KOPT-K1 (cell line): ENCODE measurements around the gene OSBPL6.

ENCODE experiments used
- H3K27ac ChIP-seq: fragments of 200-600 bp; sonication (generic); 2 replicates; pipeline ENCODE4 v1.5.1; 2016; ENCODE audit warnings: antibody characterized with exemption, mild to moderate bottlenecking, low read depth, low read length; ENCODE audit not compliant: poor library complexity, severe bottlenecking
- H3K36me3 ChIP-seq: fragments of 200-600 bp; sonication (generic); 2 replicates; pipeline ENCODE4 v1.5.1; 2017; ENCODE audit warnings: antibody characterized with exemption, mild to moderate bottlenecking, low read length, moderate library complexity; ENCODE audit not compliant: insufficient read depth
- H3K9me3 ChIP-seq: fragments of 200-600 bp; sonication (generic); 2 replicates; pipeline ENCODE4 v1.5.1; 2017; ENCODE audit warnings: antibody characterized with exemption, low read length, mild to moderate bottlenecking; ENCODE audit not compliant: insufficient read depth, poor library complexity, severe bottlenecking

Gene OSBPL6

DNA sequence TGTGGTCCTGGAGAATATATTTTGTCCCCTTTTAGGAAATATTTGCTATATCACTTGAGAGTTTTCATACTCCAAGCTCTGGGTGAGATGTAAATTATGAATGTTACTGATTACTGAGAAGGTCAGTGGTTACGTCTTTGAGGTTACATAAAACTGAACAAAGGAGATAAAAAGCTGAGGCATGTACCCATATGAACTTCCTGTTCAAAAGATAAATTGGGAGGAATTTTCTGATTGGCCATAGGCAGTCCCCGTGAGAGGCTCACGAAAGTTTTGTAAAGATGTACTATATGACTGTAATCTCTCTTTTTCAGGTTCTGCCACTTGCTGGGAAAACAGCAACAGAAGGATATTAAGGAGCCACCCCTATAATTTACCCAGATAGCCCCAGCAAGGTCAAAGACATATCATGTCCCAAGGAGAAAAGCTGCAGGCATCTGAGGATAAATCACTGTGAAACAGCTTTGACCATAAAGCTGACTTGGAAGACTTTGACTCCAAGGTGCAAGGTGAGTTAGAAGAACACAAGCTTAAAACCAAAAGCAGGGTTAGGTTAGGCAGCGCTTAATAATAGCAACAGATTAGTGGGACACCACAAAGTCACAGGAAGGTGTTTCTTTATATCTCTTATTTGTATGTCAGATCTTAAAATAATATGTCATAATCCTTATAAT lies 90.4 kb downstream of the OSBPL6 start:
- Histone ChIP-seq H3K27ac (no peak overlapping the region), H3K9me3 (no peaks in the 10 kb centered on the region), H3K36me3 (no peaks in the 10 kb centered on the region)

DNA sequence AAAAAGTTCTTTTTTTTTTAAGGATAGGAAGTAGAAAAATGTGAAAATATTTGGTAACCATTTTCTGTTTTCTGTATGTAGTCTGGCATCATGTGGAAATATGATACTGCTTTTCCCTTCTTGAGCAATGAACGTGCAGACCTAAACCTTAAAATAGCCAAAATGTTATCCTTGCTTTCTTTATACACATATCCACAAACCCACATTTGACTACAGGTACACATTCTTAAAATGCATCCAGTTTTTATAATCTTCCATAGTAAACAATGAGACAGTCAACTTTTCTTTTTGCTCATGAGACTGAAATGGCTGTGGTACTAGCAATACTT lies 90.9 kb downstream of the OSBPL6 start:
- H3K27ac ChIP-seq, result no peak overlapping the region
- no peaks in the 10 kb centered on the region for H3K36me3 ChIP-seq
- H3K9me3 ChIP-seq, result no peaks in the 10 kb centered on the region

- Histone ChIP-seq H3K36me3 (no peaks in the 10 kb centered on the region), H3K9me3 (no peaks in the 10 kb centered on the region), H3K27ac (no peak overlapping the region)
Observed at GRCh38 chr2:178286636-178287035, 92.3 kb downstream of the OSBPL6 start.

DNA sequence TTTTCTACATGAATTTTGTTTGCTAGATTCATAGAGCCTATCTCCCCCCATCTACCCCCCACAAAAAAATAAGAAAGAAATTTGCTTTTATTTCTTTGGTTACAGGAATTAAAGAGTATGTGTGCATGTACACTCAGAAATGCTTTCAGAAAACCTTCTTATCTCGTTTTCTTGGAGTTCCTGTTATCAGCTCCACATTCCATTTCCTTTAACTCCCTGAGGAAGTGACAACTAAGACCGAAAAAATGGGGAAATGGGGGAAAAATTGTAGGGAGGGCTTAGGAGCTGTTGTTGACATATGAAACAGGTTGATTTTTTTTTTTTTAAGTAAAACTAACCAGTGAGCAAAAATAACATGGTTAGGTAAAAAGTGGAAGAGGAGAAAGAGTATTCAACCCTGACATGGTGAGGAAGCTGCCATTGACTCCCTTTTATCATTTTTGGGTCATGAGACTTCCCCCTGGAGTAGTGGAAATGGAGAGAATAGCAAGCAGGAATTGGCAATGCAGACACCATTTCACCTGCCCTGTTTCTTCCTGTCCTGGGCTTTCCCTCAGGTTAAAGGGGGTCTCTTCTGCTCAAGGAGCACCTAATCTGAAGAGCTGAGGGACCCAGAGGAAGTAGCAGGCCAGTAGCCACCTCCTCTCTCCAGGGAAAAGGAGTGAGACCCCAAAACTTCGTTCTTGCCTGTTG lies 93.5 kb downstream of the OSBPL6 start:
- Histone ChIP-seq H3K36me3 (no peaks in the 10 kb centered on the region), H3K27ac (no peak overlapping the region), H3K9me3 (no peaks in the 10 kb centered on the region)

DNA sequence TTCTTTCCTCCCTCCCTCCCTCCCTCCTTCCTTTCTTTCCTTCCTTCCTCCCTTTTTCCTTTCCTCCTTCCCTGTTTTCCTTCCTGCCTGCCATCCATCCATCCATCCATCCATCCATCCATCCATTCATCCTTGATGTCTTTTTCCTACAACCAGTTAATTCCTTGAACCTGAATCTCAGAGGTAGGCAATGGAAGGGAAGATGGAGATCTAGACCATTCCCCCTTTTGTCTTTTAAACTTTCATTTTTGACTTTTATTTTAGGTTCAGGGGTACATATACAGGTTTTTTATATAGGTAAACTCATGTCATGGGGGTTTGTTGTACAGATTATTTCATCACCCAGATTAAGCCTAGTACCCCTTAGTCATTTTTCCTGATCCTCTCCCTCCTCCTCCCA lies 97.4 kb downstream of the OSBPL6 start:
- no peak overlapping the region for H3K27ac ChIP-seq
- H3K36me3 ChIP-seq, result no peaks in the 10 kb centered on the region
- H3K9me3 ChIP-seq, result no peaks in the 10 kb centered on the region

DNA sequence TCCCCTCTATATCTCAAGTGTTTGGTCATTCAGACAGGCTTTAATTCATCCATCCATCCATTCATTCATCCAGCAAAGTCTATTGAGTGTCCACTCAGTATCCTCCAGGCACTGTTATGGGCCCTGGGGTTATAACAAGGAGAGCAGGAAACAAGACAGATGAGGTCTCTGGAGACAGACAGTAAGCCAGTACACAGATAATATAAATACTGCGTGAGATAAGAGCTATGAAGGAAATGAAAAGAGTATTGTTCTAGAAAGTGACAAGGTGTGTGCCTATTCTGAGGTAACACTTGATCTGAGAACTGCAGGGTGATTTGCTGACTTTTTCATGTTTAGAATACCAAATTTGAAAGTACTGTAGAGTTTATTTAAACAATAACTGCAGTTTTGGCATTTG lies 98.3 kb downstream of the OSBPL6 start:
- no peaks in the 10 kb centered on the region for H3K36me3 ChIP-seq
- no peaks in the 10 kb centered on the region for H3K9me3 ChIP-seq
- H3K27ac ChIP-seq, result no peak overlapping the region

DNA sequence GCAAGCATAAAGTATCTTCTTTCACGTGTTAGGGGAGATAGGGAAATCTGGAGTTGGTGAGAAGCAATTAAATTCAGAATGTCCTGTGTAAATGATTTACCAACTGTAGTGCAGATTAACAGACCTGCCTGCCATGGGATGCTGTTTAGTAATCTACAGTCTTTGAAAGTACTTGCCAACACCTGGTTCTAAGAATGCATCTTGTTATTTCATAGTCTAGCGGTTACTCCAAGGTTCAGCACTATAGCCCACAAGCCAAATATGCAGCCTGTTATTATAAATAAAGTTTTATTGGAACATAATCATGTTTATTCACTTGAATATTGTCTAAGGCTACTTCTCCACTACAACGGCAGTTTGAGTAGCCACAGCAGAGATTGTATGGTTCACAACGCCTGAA lies 100.8 kb downstream of the OSBPL6 start:
- Histone ChIP-seq H3K36me3 (no peaks in the 10 kb centered on the region), H3K9me3 (no peaks in the 10 kb centered on the region), H3K27ac (no peak overlapping the region)

- no peaks in the 10 kb centered on the region for H3K36me3 ChIP-seq
Observed at GRCh38 chr2:178295906-178296305, 101.6 kb downstream of the OSBPL6 start.

DNA sequence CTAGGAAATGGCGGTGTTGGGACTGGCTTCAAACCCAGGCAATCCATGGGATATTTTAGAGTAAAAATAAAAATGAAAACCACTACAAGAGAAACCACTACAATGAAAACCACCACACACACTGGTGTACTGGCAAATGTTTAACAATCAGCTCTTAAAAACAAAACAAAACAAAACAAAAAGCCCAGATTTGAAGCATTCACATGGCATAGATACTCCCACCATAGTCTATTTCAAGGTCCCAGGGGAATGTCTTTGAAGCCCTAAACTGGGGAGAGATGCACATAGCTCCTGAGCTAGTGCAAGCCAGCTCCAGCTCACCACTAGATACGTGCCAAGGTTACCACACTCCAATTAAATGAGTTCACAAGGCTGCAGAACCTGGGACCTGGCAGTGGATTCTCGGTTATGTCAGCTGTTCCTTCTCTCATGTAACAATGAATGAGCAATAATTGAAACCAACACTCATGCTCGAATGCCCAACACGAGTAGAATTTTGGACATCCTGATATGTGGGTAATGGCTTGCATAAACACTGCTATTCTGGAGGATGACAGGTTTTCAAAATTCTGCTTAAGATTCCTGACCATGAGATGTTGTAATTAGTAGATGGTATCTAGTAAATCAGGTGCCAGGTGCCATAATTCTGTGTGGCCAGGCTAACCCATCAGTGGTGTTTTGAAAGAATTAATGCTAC lies 102.2 kb downstream of the OSBPL6 start:
- no peaks in the 10 kb centered on the region for H3K36me3 ChIP-seq
- no peak overlapping the region for H3K27ac ChIP-seq
- H3K9me3 ChIP-seq, result no peaks in the 10 kb centered on the region

More at GRCh38 chr2:178295906-178296305, 101.6 kb downstream of the OSBPL6 start:
- Histone ChIP-seq H3K27ac (no peak overlapping the region), H3K9me3 (no peaks in the 10 kb centered on the region)

DNA sequence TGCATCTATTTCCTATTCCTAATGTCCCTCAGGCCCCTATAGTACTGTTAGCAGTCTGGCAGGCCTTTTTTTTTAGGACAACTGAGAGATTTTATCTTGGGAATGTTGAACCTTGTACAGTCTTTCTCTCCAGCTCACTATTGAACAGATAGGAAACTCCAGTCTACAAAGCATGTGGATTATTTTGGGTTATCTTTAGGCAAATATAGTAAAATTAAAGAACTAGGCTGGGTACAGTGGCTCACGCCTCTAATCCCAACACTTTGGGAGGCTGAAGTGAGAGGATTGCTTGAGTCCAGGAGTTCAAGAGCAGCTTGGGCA lies 102.7 kb downstream of the OSBPL6 start:
- Histone ChIP-seq H3K9me3 (no peaks in the 10 kb centered on the region), H3K27ac (no peak overlapping the region), H3K36me3 (no peaks in the 10 kb centered on the region)

DNA sequence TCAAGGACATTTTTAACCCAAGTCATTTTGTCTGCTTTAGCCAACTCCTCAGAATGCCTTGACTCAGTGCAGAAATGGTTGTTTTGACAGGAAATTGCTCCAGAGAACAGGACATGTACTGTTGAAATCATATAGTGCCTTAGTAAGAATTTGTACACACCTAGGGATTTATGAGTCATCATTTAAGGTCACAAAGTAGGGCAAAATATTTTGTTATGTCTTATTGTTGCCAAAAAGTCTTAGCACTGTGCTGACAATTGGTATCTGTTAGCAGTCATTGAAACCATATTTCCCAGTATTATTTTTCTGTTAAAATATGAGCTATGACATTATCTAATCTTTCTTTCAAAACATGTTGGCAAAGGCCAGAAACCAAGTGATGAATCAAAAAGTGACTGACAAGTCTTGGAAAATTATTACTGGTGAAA lies 104.5 kb downstream of the OSBPL6 start:
- H3K9me3 ChIP-seq, result no peaks in the 10 kb centered on the region
- no peaks in the 10 kb centered on the region for H3K36me3 ChIP-seq
- no peak overlapping the region for H3K27ac ChIP-seq

DNA sequence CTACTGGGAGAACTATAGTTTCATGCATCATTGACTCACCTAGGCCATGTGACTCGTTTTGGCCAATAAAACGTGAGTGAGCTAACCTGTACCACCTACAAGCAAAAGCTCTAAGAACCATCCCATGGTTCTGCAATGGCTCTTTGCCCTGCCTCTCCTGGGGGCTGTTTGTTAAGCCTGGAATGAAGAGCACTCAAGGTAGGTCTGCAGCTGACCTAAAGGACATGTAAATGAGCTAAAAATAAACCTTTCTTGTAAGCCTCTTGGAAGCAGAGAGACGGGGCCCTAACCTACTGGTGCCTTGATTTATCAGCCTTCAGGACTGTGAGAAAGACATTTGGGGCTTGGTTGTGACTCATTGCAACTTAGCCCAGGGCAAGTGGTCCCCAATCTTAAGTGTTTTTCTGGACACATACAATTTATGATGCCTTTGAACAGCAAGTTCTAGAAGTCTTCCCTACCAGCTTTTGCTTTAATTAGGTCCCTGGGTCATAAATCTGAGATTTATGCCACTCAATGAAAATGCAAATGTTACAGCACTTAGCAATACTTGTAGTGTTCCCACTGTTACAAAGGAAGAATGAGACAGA lies 107.4 kb downstream of the OSBPL6 start:
- no peak overlapping the region for H3K27ac ChIP-seq
- no peaks in the 10 kb centered on the region for H3K36me3 ChIP-seq
- no peaks in the 10 kb centered on the region for H3K9me3 ChIP-seq

GRCh38 chr2:178304333-178304732 lies 110.0 kb downstream of the OSBPL6 start:
- no peaks in the 10 kb centered on the region for H3K36me3 ChIP-seq
- H3K9me3 ChIP-seq, result no peaks in the 10 kb centered on the region
- H3K27ac ChIP-seq, result no peak overlapping the region

- Histone ChIP-seq H3K36me3 (no peaks in the 10 kb centered on the region), H3K27ac (no peak overlapping the region), H3K9me3 (no peaks in the 10 kb centered on the region)
Observed at GRCh38 chr2:178306352-178307073, 112.2 kb downstream of the OSBPL6 start.

- H3K27ac ChIP-seq, result no peak overlapping the region
- no peaks in the 10 kb centered on the region for H3K9me3 ChIP-seq
- H3K36me3 ChIP-seq, result no peaks in the 10 kb centered on the region
Observed at GRCh38 chr2:178307650-178308049, 113.3 kb downstream of the OSBPL6 start.
